Activated gamma-delta T cell treated with anti-CD3 and anti-CD28 coated beads, Interleukin-2, amount 50 U/mL, for 16 hours (primary cell): ENCODE data around the gene ZNF580.

Experiments used
- DNase-seq: peaks from one replicate; pipeline ENCODE4 v3.0.0-alpha.2; 2020; ENCODE audit warnings: low read depth

The ZNF580 gene

GRCh38 chr19:55663846-55664536, 23.2 kb downstream of the ZNF580 start:
- no peak for DNase-seq

GRCh38 chr19:55666343-55667005, 25.7 kb downstream of the ZNF580 start:
- DNase-seq = no peak

- no peak for DNase-seq
These were observed 26.2 kb downstream of the ZNF580 start for GRCh38 chr19:55667006-55667381.

- DNase-seq = no peak
These were observed 26.7 kb downstream of the ZNF580 start for GRCh38 chr19:55667511-55667910.

- no peak for DNase-seq
These were observed 27.2 kb downstream of the ZNF580 start for GRCh38 chr19:55667958-55668357.

- no peak for DNase-seq
These were observed 28.0 kb downstream of the ZNF580 start for GRCh38 chr19:55668603-55669348.

GRCh38 chr19:55669418-55670279, 28.8 kb downstream of the ZNF580 start:
- no peak for DNase-seq

GRCh38 chr19:55670280-55671053, 29.7 kb downstream of the ZNF580 start:
- no peak for DNase-seq

GRCh38 chr19:55671054-55671378, 30.2 kb downstream of the ZNF580 start:
- no peak for DNase-seq

- DNase-seq = no peak
These were observed 31.6 kb downstream of the ZNF580 start for GRCh38 chr19:55672418-55672817.

GRCh38 chr19:55673465-55673864, 32.7 kb downstream of the ZNF580 start:
- no peak for DNase-seq

- no peak for DNase-seq
These were observed 33.1 kb downstream of the ZNF580 start for GRCh38 chr19:55673889-55674288.

GRCh38 chr19:55674459-55674840, 33.6 kb downstream of the ZNF580 start:
- no peak for DNase-seq

- peak; percentile 96 for DNase-seq
These were observed 34.2 kb downstream of the ZNF580 start, which contains the start of gene EPN1 for GRCh38 chr19:55674841-55675660. TSS of gene EPN1 (plus strand) at chr19:55675226. CDS start at chr19:55678628, 3,402 bp downstream.

- no peak for DNase-seq
These were observed 35.0 kb downstream of the ZNF580 start for GRCh38 chr19:55675661-55676354.

- no peak for DNase-seq
These were observed 35.6 kb downstream of the ZNF580 start for GRCh38 chr19:55676383-55676782.

- DNase-seq = no peak
These were observed 36.2 kb downstream of the ZNF580 start for GRCh38 chr19:55676889-55677505.

GRCh38 chr19:55677572-55678028, 36.8 kb downstream of the ZNF580 start:
- no peak for DNase-seq

- DNase-seq = no peak
These were observed 37.4 kb downstream of the ZNF580 start for GRCh38 chr19:55678121-55678671.
